ENCODE results near the gene SLC18A3.
A peak's percentile ranks its signal among the peaks of the same experiment; 100 is the strongest.

The SLC18A3 gene

DNA sequence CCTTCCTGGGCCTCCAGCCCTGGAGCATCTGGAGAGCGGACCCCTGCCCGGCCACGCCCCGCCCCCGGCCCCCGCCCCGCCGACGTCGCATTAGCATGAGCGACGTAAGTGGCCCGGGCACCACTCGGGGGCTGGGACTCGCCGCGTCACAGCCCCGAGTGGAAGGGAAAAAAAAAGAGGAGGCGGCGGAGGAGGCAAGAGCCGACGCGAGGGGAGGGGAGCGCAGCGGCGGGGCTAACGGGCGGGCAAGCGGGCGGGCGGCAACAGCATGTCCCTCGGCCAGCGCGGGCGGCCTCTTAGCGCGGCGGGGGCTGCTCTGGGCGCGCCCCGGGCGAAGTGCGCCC lies at the start of gene SLC18A3:
Gene SLC18A3, plus strand, starts transcription at position 197 of the 344 bp plus-strand sequence. CDS start 431 bp downstream, outside the sequence.
- no peak for DNase-seq (ENCODE audit: low read depth)

DNA sequence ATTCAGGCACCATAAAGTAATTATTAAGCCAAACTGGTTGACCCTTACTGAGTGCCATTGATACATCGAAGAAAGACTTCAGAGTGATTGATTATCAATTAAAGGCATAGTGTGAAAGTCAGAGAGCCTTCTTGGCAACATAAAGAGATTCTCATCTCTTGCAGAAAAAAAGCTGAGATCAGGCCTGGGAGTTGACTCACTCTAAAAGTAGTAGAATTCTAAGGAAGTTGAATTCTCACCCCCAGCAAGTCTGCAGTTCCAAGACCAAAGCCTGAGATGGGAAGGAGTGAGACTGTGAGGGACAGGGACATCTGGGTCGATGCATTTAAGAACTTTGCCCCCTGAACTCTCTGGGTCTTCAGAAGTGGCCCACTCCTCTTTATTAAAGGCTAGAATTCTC lies 49.6 kb upstream of the SLC18A3 start:
- no peak for DNase-seq (ENCODE audit: low read depth)

DNA sequence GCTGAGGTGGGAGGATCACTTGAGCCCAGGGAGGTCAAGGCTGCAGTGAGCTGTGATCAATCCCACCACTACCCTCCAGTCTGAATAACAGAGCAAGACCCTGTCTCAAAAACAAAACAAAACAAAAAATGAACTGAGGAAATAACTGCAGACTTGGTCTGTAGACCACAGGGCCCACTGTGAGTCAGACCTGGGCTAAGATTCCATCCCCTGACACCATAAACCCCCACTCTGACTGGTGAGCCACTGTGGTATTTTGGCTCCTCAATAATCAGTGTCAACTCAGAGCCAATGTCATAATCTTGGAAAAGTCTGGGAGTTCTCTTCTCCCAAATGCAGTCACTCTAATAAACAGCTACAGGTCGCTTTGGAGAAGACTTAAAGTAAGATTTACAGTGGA lies 47.2 kb upstream of the SLC18A3 start:
- no peak for DNase-seq (ENCODE audit: low read depth)

DNA sequence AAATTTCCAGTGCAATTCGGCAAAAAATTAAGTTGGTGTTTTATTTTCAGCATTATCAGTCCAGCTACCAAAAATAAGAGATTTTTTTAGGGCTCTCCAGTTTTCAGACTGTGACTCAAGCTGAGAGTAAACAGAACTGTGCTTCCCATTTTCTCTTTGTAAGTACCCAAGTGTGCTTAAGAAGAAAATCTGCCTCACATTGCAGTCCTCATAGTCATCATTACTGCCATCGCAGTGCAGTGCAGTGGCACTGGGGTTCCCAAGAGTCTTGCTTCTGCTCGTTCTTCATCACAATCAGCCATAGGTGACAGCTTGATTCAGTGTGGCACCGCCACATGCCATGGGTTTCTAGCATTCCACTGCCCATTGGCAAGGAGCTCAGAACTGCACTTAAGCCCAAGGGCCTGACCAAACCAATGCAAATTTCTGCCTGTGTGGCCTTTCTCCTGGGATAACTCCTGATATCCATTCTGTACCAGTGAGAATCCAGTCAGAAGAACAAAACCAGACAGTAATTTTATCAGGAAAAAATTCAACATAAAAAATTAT lies 45.6 kb upstream of the SLC18A3 start:
- no peak for DNase-seq (ENCODE audit: low read depth)

DNA sequence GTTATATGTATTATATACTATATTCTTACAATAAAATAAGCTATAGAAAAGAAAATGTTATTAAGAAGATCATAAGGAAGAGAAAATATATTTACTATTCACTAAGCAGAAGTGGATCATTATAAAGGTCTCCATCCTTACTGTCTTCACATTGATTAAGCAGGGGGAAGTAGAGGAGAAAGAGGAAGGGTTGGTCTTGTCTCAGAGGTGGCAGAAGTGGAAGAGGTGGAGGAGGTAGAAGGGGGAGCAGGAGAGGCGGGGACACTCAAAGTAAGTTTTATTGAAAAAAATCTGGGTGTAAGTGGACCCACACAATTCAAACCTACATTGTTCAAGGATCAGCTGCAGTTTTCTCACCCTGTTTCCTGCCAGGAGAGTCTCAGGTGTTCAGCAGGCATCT lies 42.3 kb upstream of the SLC18A3 start:
- DNase-seq (ENCODE audit: low read depth): no peak

DNA sequence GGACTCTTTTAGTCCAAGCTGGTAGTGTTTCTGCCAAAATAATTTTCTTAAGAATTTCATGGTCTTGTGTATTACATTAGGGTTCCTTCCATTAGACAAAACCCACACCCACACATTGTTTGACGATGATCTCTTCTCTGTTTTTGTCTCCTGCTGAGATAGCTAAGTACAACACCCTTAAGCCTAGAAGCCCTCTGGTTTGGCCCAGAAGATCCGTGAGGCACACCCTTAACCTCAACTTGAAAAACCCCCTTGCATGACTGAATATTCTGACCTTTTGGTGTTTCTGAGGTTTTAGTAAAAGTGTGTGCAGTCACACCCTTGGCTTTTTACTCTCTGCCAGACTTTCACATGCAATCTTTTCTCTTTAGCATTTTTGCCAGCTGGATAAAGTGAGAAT lies 41.9 kb upstream of the SLC18A3 start:
- DNase-seq (ENCODE audit: low read depth): peak; percentile 79

DNA sequence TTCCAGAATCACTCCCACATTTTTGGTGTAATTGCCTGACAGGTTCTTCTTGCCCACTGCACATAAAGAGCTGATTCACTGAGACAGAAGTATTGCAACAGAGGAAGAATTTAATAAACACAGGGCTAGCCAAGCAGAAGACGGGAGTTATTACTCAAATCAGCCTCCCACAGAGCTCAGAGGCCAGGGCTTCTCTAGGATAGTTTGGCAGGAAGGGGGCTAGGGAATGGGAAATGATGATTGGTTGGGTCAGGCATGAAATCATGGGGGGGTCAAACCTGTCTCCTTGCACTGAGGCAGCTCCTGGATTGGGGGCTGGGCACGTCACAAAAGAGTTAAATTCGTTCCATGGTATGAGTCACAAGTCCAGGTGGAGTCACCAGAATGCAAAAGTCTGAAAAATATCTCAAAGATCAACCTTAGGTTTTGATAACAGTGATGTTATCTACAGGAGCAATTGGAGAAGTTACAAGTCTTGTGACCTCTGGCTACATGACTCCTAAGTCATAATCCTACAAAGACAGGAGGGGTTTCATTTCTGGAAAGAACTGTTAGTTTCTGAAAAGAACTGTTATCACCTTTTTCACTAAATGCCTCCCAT lies 41.0 kb upstream of the SLC18A3 start:
- peak; percentile 67 for DNase-seq (ENCODE audit: low read depth)

DNA sequence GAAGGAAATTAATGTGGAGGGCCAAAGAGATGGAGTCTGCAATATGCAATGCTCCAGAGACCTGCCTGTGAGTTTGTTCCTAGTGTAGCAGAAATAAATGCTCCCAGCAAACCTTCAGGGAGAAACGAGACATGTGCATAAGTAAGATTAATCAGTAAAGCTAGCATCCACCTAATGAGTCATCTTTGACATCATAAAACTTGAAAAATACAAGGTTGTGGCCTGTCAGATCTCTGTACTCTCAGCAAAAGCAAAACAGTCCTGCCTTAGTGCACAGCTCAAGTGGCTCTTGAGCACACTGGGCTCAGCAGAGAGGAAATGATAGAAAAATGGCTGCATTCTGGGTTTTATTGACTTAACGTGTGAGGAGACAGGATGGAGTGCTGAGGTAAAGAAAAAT lies 38.7 kb upstream of the SLC18A3 start:
- DNase-seq (ENCODE audit: low read depth): no peak

DNA sequence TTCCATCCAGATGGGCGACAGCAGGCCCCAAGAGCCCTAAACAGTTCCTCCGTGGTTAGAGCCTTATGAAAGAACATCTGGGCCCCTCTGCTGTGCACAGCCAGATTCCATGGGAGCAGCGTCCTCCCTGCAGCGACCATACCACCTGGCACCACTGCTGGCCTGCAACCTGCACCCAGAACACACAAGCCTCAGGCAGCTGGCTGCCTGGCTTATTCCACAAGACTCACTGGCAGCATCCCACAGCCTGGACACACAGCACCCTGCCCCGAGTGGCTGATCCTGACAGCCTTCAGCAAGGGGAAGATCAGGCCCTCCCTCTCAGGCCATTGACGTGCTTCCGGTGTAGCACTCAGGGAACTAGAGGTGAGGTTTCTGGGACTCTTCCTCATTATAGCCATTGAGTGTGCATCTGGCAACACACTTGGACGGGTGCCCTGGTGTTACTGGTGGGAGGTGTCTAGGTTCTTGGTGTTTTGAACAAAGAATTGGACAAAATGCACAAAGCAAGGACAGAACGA lies 37.5 kb upstream of the SLC18A3 start:
- DNase-seq (ENCODE audit: low read depth): no peak

DNA sequence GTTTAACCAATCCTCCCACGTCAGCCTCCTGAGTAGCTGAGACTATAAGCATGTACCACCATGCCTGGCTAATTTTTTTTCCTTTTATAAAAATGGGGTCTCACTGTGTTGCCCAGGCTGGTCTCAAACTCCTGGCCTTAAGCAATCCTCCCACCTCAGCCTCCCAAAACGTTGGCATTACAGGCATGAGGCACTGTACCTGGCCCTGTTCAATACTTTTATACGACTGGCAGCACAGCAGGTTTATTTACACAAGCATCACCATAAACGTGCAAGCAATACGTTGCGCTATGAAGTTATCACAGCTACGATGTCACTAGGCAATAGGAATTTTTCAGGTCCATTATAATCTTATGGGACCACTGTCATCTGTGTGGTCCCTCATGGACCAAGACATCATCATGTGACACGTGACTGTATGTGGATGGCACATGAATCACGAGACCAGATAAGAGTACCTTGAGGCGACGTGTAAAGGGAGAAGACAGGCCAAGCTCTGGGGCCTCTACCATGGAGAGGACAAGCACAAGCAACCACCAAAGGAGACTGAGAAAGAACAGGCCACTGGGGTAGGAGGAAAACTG lies 34.5 kb upstream of the SLC18A3 start:
- no peak for DNase-seq (ENCODE audit: low read depth)

DNA sequence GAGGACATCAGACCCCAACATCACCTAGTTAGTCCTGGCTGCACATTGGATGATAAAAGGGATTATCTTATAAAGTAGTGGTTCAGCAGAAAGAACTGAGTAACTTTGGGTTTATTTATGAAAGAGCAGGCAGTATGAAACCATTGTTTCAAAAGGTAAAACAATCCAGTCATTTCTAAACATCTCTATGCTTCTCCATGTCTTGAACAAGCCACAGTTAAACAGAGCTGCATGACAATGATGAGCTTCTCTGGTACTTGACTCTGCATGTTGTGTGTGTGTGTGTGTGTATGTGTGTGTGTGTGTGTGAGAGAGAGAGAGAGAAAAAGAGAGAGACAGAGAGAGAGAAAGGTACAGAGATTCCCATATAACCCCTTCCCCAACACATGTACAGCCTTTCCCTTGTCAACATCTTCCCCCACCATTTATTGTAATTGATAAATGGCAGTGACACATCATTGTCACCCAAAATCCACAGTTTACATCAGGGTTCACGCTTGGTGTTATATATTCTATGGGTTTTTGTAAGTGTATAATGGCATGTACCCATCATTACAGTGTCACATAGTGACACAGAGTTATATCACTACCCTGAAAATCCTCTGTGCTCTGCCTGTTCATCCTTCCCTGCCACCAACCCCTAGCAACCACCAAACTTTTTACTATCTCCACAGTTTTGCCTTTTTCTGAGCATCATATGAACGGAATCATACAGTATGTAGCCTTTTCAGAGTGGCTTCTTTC lies 32.8 kb upstream of the SLC18A3 start:
- DNase-seq (ENCODE audit: low read depth): no peak

DNA sequence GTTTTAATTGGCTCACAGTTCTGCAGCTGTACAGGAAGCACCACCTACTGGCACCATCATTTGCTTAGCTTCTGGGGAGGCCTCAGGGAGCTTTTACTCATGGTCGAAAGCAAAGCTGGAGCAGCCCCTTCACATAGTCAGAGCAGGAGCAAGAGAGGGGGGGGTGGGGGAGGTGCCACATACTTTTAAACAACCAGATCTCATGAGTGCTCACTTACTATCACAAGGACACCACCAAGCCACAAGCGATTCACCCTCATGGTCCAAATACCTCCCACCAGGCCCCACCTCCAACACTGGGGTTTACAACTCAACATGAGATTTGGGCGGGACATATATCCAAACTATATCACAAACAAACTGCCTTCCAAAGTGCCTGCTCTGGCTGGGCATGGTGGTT lies 31.7 kb upstream of the SLC18A3 start:
- DNase-seq (ENCODE audit: low read depth): no peak

DNA sequence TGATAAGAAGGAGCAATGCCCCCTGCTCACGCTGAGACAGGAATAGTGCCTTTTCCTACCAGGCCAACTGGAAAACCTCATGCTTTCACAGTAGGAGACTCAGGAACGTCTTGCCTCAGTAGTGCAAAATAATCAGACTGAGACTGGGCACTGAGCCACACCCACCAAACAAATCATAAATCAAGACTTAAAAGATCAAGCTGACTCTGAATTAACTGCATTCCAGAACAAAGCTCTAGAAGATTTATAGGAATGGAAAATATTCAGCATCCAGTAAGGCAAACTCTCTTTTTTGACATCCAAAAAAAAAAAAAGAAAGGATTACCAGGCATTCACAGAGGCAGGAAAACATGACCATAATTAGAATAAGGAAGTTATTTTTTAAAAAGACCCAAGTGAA lies 30.5 kb upstream of the SLC18A3 start:
- DNase-seq (ENCODE audit: low read depth): no peak

DNA sequence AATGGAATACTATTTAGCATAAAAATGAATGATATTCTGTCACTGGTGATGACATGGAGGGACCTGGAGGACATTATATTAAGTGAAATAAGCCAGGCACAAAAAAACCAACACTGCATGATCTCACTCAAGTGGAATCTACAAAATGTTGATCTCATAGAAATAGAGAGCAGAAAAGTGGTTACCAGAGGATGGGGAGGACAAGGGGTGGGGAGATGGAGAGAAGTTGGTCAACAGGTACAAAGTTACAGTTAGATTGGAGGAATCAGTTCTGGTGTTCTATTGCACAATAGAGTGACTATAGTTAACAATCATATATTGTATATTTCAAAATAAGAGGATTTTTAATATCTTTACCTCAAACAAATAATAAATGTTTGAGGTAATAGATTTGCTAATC lies 24.7 kb upstream of the SLC18A3 start:
- DNase-seq (ENCODE audit: low read depth): no peak

DNA sequence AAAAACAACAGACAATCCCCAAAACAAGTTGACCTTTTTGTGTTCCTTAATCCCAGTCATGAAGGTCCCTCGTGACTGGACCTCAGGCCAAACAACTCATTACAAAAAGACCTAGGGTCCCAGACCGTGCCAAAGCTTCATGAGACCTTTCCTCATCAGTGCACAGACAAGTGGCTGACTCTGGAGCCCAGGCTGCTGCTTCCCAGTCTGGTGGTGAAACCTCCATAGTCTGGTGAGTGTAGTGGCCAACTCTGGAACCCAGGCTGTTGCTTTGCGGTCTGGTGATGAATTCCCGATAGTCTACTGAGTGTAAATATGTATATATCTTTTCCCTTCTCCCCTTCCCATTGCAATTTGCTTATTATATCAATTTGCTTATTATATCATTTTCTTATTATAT lies 22.1 kb upstream of the SLC18A3 start:
- DNase-seq (ENCODE audit: low read depth): no peak

DNA sequence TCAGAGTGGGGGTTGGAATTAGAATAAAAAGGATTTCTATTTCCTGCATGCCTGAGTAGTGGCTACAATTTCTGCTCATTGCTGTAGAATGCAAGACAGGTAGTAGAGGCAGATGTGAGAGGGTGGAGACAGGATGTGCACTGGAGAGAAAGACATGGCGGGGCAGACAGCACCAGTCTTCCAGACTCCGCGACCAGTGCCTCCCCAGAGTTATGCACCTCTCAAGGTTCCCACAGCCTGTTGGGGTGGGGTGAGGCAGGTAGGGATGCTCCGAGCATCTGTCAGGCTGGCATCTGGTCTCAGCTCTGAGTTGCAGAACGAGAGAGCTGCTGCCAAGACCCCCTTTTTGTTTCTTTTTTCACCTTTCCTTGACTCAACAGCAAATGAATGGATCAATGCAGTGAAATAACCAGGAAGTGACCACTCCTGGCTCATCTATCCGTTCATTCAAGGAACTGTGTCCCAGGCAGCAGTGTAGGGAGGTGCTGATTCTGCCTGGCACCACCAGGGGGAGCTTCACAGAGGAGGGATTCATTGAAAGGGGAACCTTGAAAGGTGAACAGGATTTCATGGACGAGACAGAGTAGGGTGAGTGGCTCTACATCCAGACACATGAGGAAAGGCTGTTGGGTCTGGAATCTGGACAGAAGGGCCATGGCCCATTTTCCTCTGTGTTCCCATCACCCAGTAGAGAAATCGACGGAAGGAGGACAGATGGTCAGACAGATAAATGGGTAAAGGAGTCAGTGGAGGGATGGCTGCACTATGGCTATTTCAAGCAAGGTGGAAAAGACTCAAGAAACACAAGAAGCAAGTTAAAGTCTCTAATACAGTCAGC lies 17.2 kb upstream of the SLC18A3 start:
- peak; percentile 28 for DNase-seq (ENCODE audit: low read depth)

DNA sequence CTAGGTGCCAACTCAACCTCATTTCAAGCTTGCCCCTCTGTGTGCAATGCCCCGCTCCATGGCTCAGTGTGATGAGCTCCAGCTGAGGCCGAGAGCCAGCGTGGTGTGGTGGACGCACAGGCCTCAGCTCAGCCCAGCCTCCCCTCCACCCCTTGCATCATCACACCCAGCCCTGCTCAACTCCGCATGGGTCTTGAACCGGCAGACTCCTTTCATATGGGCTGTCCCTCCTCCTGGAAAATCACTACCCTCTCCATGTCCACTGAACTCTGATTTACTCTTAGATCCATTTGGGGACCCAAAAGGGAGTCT lies 16.6 kb upstream of the SLC18A3 start:
- DNase-seq (ENCODE audit: low read depth): no peak

DNA sequence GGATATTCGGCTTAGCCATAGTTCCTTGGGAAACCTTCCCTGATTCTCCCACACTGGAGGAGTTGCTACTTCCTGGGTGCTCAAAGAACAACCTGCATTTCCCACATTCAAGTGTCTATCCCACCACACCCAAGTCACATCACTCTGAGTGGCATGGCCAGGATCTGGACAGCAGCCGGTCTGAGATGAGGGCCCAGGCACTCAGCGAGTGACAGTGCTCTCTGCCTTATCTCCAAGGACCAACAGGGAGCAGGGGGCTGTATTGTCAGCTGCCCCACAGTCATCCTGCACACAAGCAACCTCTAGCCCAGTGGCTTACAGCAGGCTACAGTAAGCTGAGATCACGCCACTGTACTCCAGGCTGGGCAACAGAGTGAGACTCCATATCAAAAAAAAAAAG lies 16.1 kb upstream of the SLC18A3 start:
- no peak for DNase-seq (ENCODE audit: low read depth)

DNA sequence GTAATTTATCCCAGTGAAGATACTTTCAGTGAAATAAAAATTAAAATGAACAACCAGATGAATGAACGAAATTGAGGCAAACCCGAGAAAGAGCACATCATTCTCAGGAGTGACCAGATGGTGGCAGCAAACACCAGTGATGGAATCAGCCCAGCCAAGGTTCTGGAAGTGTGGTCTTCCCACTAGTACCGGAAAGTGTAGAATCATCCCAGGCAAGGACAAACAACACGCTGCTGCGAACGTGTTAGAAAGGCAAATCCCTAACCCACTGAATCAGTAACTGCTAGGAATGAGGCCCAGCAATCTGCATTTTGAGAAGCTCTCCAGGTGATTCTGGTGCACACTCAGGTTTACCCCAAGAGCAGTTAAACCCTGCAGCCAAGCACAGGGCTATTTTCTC lies 15.5 kb upstream of the SLC18A3 start:
- peak; percentile 48 for DNase-seq (ENCODE audit: low read depth)

DNA sequence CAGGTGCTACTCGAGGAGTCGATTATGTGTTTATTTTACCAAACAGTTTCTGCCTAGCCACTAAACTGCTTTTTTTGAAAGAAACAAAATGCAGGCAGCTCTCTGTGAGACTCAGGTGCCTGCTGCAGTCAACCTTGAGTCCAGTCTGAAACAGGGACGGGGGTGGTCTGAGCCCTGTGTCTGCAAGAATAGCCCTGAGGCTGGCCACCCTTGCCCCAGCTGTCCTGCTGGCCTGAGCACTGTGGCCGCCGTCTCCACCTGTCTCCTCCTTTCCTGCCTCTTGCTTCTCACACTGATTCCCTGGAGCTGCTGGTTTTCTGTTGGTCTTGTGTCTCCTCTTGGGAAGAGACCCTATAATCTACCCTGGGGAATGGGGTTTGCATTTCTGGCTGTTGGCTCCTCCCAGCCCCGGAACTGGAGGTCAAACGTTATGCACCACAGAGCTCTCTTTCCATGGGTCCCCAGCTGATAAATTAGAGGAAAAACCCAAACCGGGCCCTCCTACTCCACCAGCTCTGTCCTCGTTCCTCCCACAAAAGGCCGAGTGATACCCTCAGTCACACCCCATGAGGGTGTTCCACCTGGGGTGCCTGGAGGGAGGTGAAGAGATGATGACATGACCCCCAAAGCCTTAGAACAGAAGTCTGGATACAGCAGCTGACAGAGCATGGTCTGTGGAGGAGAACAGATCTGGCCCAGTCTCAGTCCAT lies 15.0 kb upstream of the SLC18A3 start:
- no peak for DNase-seq (ENCODE audit: low read depth)

DNA sequence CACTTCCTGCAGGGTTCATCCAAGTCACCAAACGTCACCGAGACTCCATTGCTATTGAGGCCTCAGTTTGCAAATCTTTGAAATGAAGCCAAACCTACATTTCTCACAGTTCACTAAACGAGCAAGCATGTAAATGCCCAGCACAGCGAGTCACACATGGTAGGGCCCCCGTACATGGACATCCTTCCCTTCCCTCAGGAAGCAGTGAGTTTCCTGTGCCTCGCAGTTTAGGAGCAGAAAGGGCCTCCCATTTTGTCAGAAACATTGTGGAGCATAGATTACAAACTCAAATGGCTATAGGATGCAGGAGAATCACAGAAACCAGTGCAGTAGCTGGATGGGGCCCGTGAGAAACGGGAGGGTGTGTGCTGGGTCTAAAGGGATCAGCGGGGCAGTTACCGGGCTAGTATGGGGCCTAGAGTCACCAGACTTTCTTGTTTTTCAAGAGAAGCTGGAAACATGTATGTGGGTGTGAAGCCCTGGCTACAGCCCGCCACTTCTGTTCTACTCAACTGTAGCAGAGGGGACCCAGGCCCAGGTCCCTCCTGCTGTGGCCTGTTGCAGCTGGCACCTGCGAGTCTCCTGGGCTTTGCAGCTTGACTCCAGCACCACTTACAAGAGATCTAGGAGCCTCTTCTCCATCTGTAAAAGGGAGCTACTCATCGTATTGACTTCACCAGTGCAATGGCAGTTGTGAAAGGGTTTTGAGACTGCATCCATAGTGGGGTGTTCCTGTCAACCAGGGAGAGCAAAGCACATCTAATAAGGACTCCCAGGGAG lies 14.2 kb upstream of the SLC18A3 start:
- no peak for DNase-seq (ENCODE audit: low read depth)

Measured in stromal cell of bone marrow (primary cell).